HEK293T (cell line): ENCODE results near the gene RBBP4.
"Not testable (repeated sequence)": the region's sequence is repeated elsewhere in the genome, so short reads cannot be mapped to it uniquely, and the experiment has no call there.

ENCODE experiments used
- CTCF ChIA-PET: fragments of 350-600 bp; formaldehyde crosslinking; extraction: SDS; loops from one replicate; lab custom pipeline; 2021; ENCODE audit warnings: antibody characterized with exemption, inconsistent platforms; lab: Yijun Ruan, JAX
- POLR2A ChIA-PET: fragments of 350-600 bp; formaldehyde crosslinking; extraction: SDS; loops from one replicate; lab custom pipeline; 2020; ENCODE audit warnings: antibody characterized with exemption, inconsistent platforms; lab: Yijun Ruan, JAX
- DNase-seq: peaks from one replicate; pipeline ENCODE4 v3.0.0; 2012; ENCODE audit warnings: mixed read lengths; ENCODE audit errors: extremely low spot score
- ARNT ChIP-seq: fragments of 450-650 bp; IDR thresholded peaks from 2 replicates; pipeline ENCODE4 v1.6.1; 2017; ENCODE audit warnings: mild to moderate bottlenecking
- BHLHE40 ChIP-seq: fragments of 450-650 bp; IDR thresholded peaks from 2 replicates; pipeline ENCODE4 v1.6.1; 2016; ENCODE audit warnings: mild to moderate bottlenecking, moderate library complexity, borderline replicate concordance
- CTBP1 ChIP-seq: fragments of 450-650 bp; IDR thresholded peaks from 2 replicates; pipeline ENCODE4 v1.6.1; 2016; ENCODE audit warnings: borderline replicate concordance
- ELF4 ChIP-seq: fragments of 450-650 bp; IDR thresholded peaks from 2 replicates; pipeline ENCODE4 v1.6.1; 2017; ENCODE audit warnings: antibody characterized with exemption
- FOXA1 ChIP-seq: fragments of 450-650 bp; IDR thresholded peaks from 2 replicates; pipeline ENCODE4 v1.6.1; 2016; ENCODE audit warnings: mild to moderate bottlenecking
- FOXK2 ChIP-seq: fragments of 450-650 bp; IDR thresholded peaks from 2 replicates; pipeline ENCODE4 v1.6.1; 2016; ENCODE audit warnings: mild to moderate bottlenecking
- FOXM1 ChIP-seq: fragments of 450-650 bp; IDR thresholded peaks from 2 replicates; pipeline ENCODE4 v1.6.1; 2017; ENCODE audit warnings: mild to moderate bottlenecking, borderline replicate concordance
- HDGF ChIP-seq: fragments of 450-650 bp; IDR thresholded peaks from 2 replicates; pipeline ENCODE4 v1.6.1; 2017; ENCODE audit warnings: antibody characterized with exemption, borderline replicate concordance
- L3MBTL2 ChIP-seq: fragments of 450-650 bp; conservative IDR thresholded peaks from 2 replicates; pipeline ENCODE4 v1.6.1; 2016; ENCODE audit warnings: mild to moderate bottlenecking
- LEF1 ChIP-seq: fragments of 450-650 bp; IDR thresholded peaks from 2 replicates; pipeline ENCODE4 v1.6.1; 2017; ENCODE audit warnings: mild to moderate bottlenecking, borderline replicate concordance
- NFRKB ChIP-seq: fragments of 450-650 bp; IDR thresholded peaks from 2 replicates; pipeline ENCODE4 v1.6.1; 2016; ENCODE audit warnings: mild to moderate bottlenecking, moderate library complexity
- PKNOX1 ChIP-seq: fragments of 450-650 bp; IDR thresholded peaks from 2 replicates; pipeline ENCODE4 v1.6.1; 2016
- SP1 ChIP-seq: fragments of 450-650 bp; IDR thresholded peaks from 2 replicates; pipeline ENCODE4 v1.6.1; 2017
- SUZ12 ChIP-seq: fragments of 450-650 bp; IDR thresholded peaks from 2 replicates; pipeline ENCODE4 v1.6.1; 2016; ENCODE audit warnings: mild to moderate bottlenecking
- TARDBP ChIP-seq: fragments of 450-650 bp; IDR thresholded peaks from 2 replicates; pipeline ENCODE4 v1.6.1; 2016
- ZNF384 ChIP-seq: fragments of 450-650 bp; IDR thresholded peaks from 2 replicates; pipeline ENCODE4 v1.6.1; 2016

RBBP4 gene

DNA sequence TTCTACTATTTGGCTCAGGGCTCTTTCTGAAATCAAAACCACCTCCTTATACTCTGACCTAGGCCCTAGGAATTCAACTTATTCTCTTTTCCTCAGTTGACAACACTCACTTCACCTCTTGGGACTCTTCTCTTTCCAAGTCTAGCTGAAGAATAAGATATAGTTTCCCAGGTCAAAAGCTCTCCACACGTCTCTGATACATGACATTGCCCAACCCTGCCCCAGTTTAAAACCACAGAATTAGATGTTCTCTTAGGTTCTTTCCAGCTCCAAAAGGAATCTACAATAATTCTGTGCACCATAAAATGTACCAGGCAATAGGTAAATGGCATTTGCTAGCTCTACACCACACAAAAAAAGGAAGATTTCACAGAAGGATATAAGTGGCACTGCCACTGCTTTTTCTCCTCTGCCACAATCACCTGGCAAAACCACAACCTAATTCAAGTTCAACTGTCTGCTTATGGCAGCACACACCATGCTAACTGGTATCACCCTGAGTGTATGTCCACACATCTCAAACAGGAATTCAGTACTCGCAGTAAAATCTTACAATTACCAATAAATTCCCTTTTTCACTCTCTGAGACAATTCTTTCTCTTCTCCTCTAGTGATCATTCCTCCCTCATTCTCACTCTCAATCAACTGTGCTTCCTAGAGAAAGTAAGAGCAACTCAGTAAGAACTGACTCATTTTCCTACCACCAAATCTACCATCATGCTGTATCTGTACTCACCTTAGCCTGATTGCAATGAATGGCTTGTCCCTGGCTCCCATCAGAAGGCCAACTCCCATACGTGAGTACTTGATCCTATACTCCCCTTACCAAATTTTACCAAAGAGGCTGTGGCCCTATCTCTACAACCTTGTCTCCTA, 28.0 kb upstream of the RBBP4 start:
- ChIA-PET POLR2A (interaction anchor here (1.0 kb wide), 1 partner anchor 11 kb away, joined by 3 read pairs; no protein-coding TSS in a partner anchor), CTCF (interaction anchor here (0.9 kb wide), 1 partner anchor 101 kb away, joined by 3 read pairs; no protein-coding TSS in a partner anchor)
- no peak for DNase-seq
- TF ChIP-seq CTBP1 (no peak), FOXM1 (no peak), ELF4 (no peak), FOXK2 (no peak), NFRKB (no peak), PKNOX1 (no peak), BHLHE40 (no peak), TARDBP (no peak), ZNF384 (no peak), L3MBTL2 (no peak), FOXA1 (no peak), HDGF (no peak), LEF1 (no peak), SP1 (no peak), ARNT (no peak), SUZ12 (no peak)

- ChIA-PET CTCF (no interaction called here), POLR2A (interaction anchor here (2.1 kb wide), 1 partner anchor 11 kb away, joined by 6 read pairs; no protein-coding TSS in a partner anchor)
- DNase-seq: no peak
- TF ChIP-seq FOXA1 (no peak), CTBP1 (no peak), NFRKB (no peak)
Measured at GRCh38 chr1:32623775-32624174, 27.2 kb upstream of the RBBP4 start.

DNA sequence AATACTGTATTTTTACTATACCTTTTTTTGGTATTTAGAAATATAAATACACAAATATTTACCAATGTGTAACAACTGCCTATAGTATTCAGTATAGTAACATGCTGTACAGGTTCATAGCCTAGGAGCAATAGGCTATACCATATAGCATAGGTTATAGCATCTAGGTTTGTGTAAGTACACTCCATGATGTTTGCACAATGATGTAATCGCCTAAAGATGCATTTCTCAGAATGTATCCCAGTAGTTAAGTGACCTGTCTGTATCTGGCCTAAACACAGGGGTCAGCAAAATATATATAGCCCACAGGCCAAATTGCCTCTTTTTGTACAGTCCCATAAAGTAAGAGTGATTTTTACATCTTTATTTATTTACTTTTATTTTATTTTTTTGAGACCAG, 24.8 kb upstream of the RBBP4 start:
- CTCF ChIA-PET: interaction anchor here (0.6 kb wide), 1 partner anchor 106 kb away, joined by 4 read pairs; no protein-coding TSS in a partner anchor
- POLR2A ChIA-PET: no interaction called here
- DNase-seq: no peak
- TF ChIP-seq FOXK2 (no peak), CTBP1 (no peak), NFRKB (no peak), FOXA1 (no peak), SUZ12 (no peak), ZNF384 (no peak), ELF4 (no peak), TARDBP (no peak), L3MBTL2 (no peak), ARNT (no peak), BHLHE40 (no peak), SP1 (no peak), HDGF (no peak), LEF1 (no peak)

- ChIA-PET CTCF (interaction anchor here (0.6 kb wide), 1 partner anchor 310 kb away, joined by 3 read pairs; no protein-coding TSS in a partner anchor), POLR2A (interaction anchor here (1.0 kb wide), 1 partner anchor 23 kb away, joined by 3 read pairs; the partner anchor contains the start of gene RBBP4)
- DNase-seq: no peak
- TF ChIP-seq FOXM1: no peak
- no peak for TF ChIP-seq ARNT
- TF ChIP-seq SUZ12: no peak
- no peak for TF ChIP-seq ZNF384
- TF ChIP-seq CTBP1: no peak
- no peak for TF ChIP-seq FOXK2
- no peak for TF ChIP-seq NFRKB
- TF ChIP-seq BHLHE40: no peak
- no peak for TF ChIP-seq LEF1
- no peak for TF ChIP-seq HDGF
- TF ChIP-seq FOXA1: no peak
- TF ChIP-seq SP1: no peak
- TF ChIP-seq PKNOX1: no peak
- TF ChIP-seq L3MBTL2: no peak
- no peak for TF ChIP-seq TARDBP
- TF ChIP-seq ELF4: no peak
Measured at GRCh38 chr1:32627596-32628162, 23.3 kb upstream of the RBBP4 start.

DNA sequence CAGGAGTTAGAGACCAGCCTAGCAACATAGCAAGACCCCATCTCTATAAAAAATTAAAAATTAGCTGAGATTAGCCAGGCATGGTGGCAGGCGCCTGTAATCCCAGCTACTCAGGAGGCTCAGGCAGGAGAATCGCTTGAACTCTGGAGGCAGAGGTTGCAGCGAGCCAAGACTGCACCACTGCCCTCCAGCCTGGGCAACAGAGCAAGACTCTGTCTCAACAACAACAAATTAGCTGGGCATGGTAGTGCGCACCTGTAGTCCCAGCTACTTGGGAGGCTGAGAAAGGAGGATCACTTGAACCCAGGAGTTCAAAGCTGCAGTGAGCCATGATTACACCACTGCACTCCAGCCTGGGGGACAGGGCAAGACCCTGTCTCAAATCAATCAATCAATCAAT, 20.8 kb upstream of the RBBP4 start:
- CTCF ChIA-PET, POLR2A ChIA-PET, DNase-seq: not testable (repeated sequence)

GRCh38 chr1:32632829-32633228, 18.2 kb upstream of the RBBP4 start:
- TF ChIP-seq LEF1: no peak
- ChIA-PET CTCF (no interaction called here), POLR2A (interaction anchor here (1.0 to 1.1 kb wide), 2 partner anchors 18 to 137 kb away, joined by 3 read pairs; partner anchors contain the start of gene RBBP4)
- DNase-seq: no peak
